Kidney (tissue), 14 donors: ENCODE data around the gene ITPRIPL2. TPM values are rescaled to one million over a fixed set of nuclear protein-coding genes. Genes with fewer than 3 reads are reported as not detected.

Experiments used
- DNase-seq, 5 donors: peaks; one replicate each; pipeline ENCODE4 v3.0.0-alpha.2; 2013 to 2020
- FAIRE-seq: peaks from 2 replicates; lab custom pipeline; 2012; peaks lifted over from hg19 to GRCh38; lab: Jason Lieb, UNC
- H3K27ac ChIP-seq, 2 donors: one replicate each; pipeline ENCODE4 v1.7.0; 2013; ENCODE audit warnings: low read depth in 2 of 2, low read length in 2 of 2, inconsistent platforms in 1 of 2
- H3K27me3 ChIP-seq: one replicate; pipeline ENCODE4 v1.7.1; 2013; ENCODE audit warnings: low read length, inconsistent platforms; ENCODE audit not compliant: control insufficient read depth, insufficient read depth
- H3K36me3 ChIP-seq, 3 donors: one replicate each; pipeline versions ENCODE4 v1.7.0 to v1.7.1; 2013; ENCODE audit warnings: low read length in 3 of 3, control low read depth in 1 of 3, inconsistent platforms in 1 of 3; ENCODE audit not compliant: insufficient read depth in 3 of 3, control insufficient read depth in 2 of 3
- H3K4me1 ChIP-seq, 3 donors: one replicate each; pipeline versions ENCODE4 v1.7.0 to v1.7.1; 2013; ENCODE audit warnings: low read length in 3 of 3, inconsistent platforms in 1 of 3, low read depth in 1 of 3; ENCODE audit not compliant: control insufficient read depth in 2 of 3, insufficient read depth in 2 of 3
- H3K4me3 ChIP-seq, 3 donors: one replicate each; pipeline versions ENCODE4 v1.7.0 to v1.8.1; 2013; ENCODE audit warnings: low read length in 3 of 3, control low read depth in 1 of 3, inconsistent platforms in 1 of 3
- H3K9ac ChIP-seq, 3 donors: one replicate each; pipeline versions ENCODE4 v1.7.0 to v1.7.1; 2013; ENCODE audit warnings: low read length in 3 of 3, control low read depth in 1 of 3, inconsistent platforms in 1 of 3
- H3K9me3 ChIP-seq, 3 donors: one replicate each; pipeline versions ENCODE4 v1.7.0 to v1.7.1; 2013; ENCODE audit warnings: low read length in 3 of 3, control low read depth in 1 of 3, inconsistent platforms in 1 of 3; ENCODE audit not compliant: control insufficient read depth in 2 of 3, insufficient read depth in 1 of 3
- intact Hi-C: fragments of 100-400 bp; cut with DNase I; formaldehyde crosslinking; loops from one replicate; pipeline ENCODE4 v1.11.1; 2022
- polyA plus RNA-seq: library from polyadenylated mRNA; stranded (reverse); fragments of 350-450 nt; fragmentation: Illumina TruSeq; extraction: RNeasy Lipid Tissue Mini Kit (QIAGEN cat#74804); gene quantifications from one replicate; pipeline ENCODE4 v1.2.3, GENCODE V29; 2014; ENCODE audit warnings: low read depth, low replicate concordance; ENCODE audit not compliant: insufficient read depth
- total RNA-seq: library from RNA; stranded (reverse); fragmentation: NEBNext Ultra II Directional; extraction: Animal tissue kit (Norgen Biotek cat#: 25700); gene quantifications from one replicate; pipeline ENCODE4 v1.2.1, GENCODE V29; 2021
- TF ChIP-seq, protein P1 (sequence below): IDR thresholded peaks from 3 replicates; pipeline ENCODE4 v1.5.1; 2012; ENCODE audit warnings: mild to moderate bottlenecking, moderate library complexity, borderline replicate concordance; ENCODE audit not compliant: insufficient read depth; ENCODE audit errors: extremely low read depth
- donor health status: control.
- donor health status: control.
- donor health status: control.
- donor health status: control.
- donor health status: control.
- donor health status: DM: yes; HTN: yes; CAD: no.
- donor health status: Normal renal cell carcinoma (clear cell type).

The ITPRIPL2 gene
- total and polyA plus RNA-seq, 2 donors from 2014 or later = 6.7 to 48.1 TPM

DNA sequence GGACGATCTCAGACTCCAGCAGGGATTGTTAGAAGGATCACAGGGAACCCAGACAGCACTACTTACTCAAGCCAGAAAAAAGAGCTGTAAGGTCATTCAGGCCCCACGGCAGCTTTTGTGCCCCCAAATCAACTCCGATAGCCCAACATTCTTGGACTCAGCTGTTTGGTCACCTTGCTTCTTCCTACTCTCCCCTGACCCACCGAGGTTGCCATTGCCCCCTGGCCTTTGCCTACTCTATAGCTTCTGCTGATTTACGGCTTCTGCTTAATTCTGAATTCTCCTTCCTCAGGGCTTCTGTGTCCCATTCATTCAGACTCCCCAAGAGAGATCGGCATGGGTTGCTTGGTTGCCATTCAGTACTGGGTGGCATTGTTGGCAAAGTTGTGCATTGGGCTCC is 8.6 kb upstream of the ITPRIPL2 start:
- no peak for DNase-seq
- TF ChIP-seq, protein P1, sequence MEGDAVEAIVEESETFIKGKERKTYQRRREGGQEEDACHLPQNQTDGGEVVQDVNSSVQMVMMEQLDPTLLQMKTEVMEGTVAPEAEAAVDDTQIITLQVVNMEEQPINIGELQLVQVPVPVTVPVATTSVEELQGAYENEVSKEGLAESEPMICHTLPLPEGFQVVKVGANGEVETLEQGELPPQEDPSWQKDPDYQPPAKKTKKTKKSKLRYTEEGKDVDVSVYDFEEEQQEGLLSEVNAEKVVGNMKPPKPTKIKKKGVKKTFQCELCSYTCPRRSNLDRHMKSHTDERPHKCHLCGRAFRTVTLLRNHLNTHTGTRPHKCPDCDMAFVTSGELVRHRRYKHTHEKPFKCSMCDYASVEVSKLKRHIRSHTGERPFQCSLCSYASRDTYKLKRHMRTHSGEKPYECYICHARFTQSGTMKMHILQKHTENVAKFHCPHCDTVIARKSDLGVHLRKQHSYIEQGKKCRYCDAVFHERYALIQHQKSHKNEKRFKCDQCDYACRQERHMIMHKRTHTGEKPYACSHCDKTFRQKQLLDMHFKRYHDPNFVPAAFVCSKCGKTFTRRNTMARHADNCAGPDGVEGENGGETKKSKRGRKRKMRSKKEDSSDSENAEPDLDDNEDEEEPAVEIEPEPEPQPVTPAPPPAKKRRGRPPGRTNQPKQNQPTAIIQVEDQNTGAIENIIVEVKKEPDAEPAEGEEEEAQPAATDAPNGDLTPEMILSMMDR = no peak
- intact Hi-C loops = no loop called here
- Histone ChIP-seq H3K4me1 (peaks cover 0 to 11% (median 4%) of the 10 kb centered on the region in 3 donors), H3K9ac (no peak overlapping the region), H3K27me3 (no peaks in the 10 kb centered on the region), H3K9me3 (peaks cover 0 to under 1% (median 0%) of the 10 kb centered on the region in 3 donors), H3K36me3 (no peaks in the 10 kb centered on the region), H3K4me3 (no peak overlapping the region), H3K27ac (no peak overlapping the region)
- FAIRE-seq = no peak

DNA sequence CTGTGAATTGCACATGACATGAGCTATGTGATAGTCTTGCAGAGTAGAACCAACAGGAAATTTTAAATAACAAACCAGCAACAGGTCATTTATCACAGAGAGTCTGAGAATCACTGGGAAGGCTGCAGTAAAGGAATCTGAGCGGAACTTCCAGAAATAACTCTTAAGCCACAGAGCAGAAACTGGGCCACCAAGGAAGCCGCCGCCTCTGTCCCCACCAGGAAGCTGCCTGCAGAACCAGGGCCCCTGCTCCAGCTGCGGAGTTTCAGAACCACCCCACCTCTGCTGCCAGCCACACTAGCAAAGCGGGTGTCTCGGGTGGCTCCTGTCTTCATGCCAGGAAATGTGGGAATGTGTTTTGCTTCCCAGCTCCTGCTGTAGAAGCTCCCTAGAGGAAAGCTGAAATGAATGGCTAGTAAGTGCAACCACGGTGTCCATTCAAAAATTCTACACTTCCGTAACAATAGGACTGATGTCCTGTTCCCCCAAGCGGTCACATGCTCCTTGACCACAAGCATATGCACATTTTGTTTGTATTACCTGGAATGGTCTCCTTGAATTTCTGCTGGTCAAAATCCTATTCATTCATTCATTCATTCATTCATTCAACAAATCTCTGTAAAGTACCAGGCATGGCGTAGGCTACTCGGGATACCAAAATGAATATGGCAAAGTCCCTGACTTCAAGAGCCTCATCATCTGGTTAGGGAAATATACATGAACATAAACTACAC is 7.7 kb upstream of the ITPRIPL2 start:
- TF ChIP-seq, protein P1 = no peak
- H3K36me3 ChIP-seq = no peaks in the 10 kb centered on the region
- FAIRE-seq (no peak), DNase-seq (peak in 4 of 5 donors; percentile 37 to 79 (median 67))
- H3K27me3 ChIP-seq = no peaks in the 10 kb centered on the region
- no peak overlapping the region for H3K4me3 ChIP-seq
- no peaks in the 10 kb centered on the region for H3K9me3 ChIP-seq
- H3K27ac ChIP-seq = no peak overlapping the region
- peaks cover 0 to 11% (median 4%) of the 10 kb centered on the region in 3 donors for H3K4me1 ChIP-seq
- intact Hi-C loops = no loop called here
- H3K9ac ChIP-seq = no peak overlapping the region

DNA sequence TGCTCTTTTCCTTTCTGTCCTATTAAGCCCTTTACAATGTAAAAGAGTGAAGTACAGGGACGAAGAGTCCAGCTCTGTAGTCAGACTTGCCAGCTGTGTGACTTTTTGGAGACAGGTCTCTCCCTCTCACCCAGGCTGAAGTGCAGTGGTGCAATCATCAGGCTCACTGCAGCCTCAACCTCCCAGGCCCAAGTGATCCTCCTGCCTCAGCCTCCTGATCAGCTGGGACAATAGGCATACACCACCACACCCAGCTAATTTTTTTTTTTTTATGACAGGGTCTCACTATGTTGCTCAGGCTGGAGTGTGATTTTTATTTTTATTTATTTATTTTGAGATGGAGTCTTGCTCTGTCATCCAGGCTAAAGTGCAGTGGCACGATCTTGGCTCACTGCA is 7.1 kb upstream of the ITPRIPL2 start:
- Histone ChIP-seq H3K27ac (no peak overlapping the region), H3K4me3 (no peak overlapping the region), H3K9ac (no peak overlapping the region), H3K9me3 (no peaks in the 10 kb centered on the region), H3K36me3 (no peaks in the 10 kb centered on the region), H3K27me3 (no peaks in the 10 kb centered on the region), H3K4me1 (peaks cover 0 to 11% (median 4%) of the 10 kb centered on the region in 3 donors)
- TF ChIP-seq, protein P1 = no peak
- FAIRE-seq = no peak
- no peak for DNase-seq
- intact Hi-C loops = no loop called here
